Liver (tissue), 9 donors: ENCODE measurements around the gene RFT1. TPM values are rescaled to one million over a fixed set of nuclear protein-coding genes. Genes with fewer than 3 reads are reported as not detected.

Experiments used
- DNase-seq: peaks from one replicate; pipeline ENCODE4 v3.0.0-alpha.2; 2017; ENCODE audit warnings: low spot score
- H3K27ac ChIP-seq, 2 donors: one replicate each; pipeline ENCODE4 v1.7.0; 2013; ENCODE audit warnings: inconsistent platforms in 2 of 2, low read length in 2 of 2, control low read depth in 1 of 2, low read depth in 1 of 2, mild to moderate bottlenecking in 1 of 2
- H3K27me3 ChIP-seq, 4 donors: one replicate each; pipeline versions ENCODE4 v1.6.1 to v1.7.0; 2013; ENCODE audit warnings: low read length in 3 of 4, inconsistent platforms in 1 of 4, mild to moderate bottlenecking in 1 of 4, moderate library complexity in 1 of 4; ENCODE audit not compliant: control insufficient read depth in 4 of 4, insufficient read depth in 4 of 4
- H3K36me3 ChIP-seq, 4 donors: one replicate each; pipeline versions ENCODE4 v1.6.1 to v1.7.0; 2013; ENCODE audit warnings: low read length in 3 of 4, mild to moderate bottlenecking in 3 of 4, low read depth in 1 of 4, moderate library complexity in 1 of 4; ENCODE audit not compliant: control insufficient read depth in 4 of 4, insufficient read depth in 3 of 4
- H3K4me1 ChIP-seq, 4 donors: one replicate each; pipeline versions ENCODE4 v1.6.1 to v1.7.0; 2013; ENCODE audit warnings: low read length in 3 of 4, mild to moderate bottlenecking in 3 of 4, moderate library complexity in 1 of 4; ENCODE audit not compliant: control insufficient read depth in 4 of 4, insufficient read depth in 4 of 4
- H3K4me3 ChIP-seq, 3 donors: one replicate each; pipeline versions ENCODE4 v1.6.1 to v1.7.0; 2013; ENCODE audit warnings: low read length in 3 of 3, control low read depth in 1 of 3, low read depth in 1 of 3, mild to moderate bottlenecking in 1 of 3
- H3K9ac ChIP-seq, 2 donors: one replicate each; pipeline ENCODE4 v1.7.0; 2013; ENCODE audit warnings: low read length in 2 of 2, mild to moderate bottlenecking in 2 of 2, moderate library complexity in 2 of 2, control low read depth in 1 of 2, low read depth in 1 of 2
- H3K9me3 ChIP-seq, 4 donors: one replicate each; pipeline versions ENCODE4 v1.6.1 to v1.7.0; 2013; ENCODE audit warnings: low read length in 3 of 4; ENCODE audit not compliant: control insufficient read depth in 4 of 4
- EGR1 ChIP-seq, 2 donors: IDR thresholded peaks; 2 replicates each; pipeline ENCODE4 v1.6.1; 2016 to 2018; ENCODE audit warnings: antibody characterized with exemption in 2 of 2, low read depth in 2 of 2
- FOXA1 ChIP-seq: IDR thresholded peaks from 2 replicates; pipeline ENCODE4 v1.6.1; 2016; ENCODE audit warnings: antibody characterized with exemption
- GABPA ChIP-seq, 2 donors: IDR thresholded peaks in 1 of 2; conservative IDR thresholded peaks in 1 of 2; 2 replicates each; pipeline ENCODE4 v1.6.1; 2016; ENCODE audit warnings: antibody characterized with exemption in 2 of 2, mild to moderate bottlenecking in 1 of 2, moderate library complexity in 1 of 2
- HNF4A ChIP-seq, 2 donors: conservative IDR thresholded peaks; 2 replicates each; pipeline ENCODE4 v1.6.1; 2016; ENCODE audit warnings: antibody characterized with exemption in 2 of 2, mild to moderate bottlenecking in 2 of 2
- JUND ChIP-seq, 2 donors: IDR thresholded peaks; 2 replicates each; pipeline ENCODE4 v1.6.1; 2016; ENCODE audit warnings: antibody characterized with exemption in 2 of 2
- NR2F2 ChIP-seq: IDR thresholded peaks from 2 replicates; pipeline ENCODE4 v1.6.1; 2016; ENCODE audit warnings: antibody characterized with exemption
- RAD21 ChIP-seq, 2 donors: IDR thresholded peaks; 2 replicates each; pipeline ENCODE4 v1.6.1; 2016; ENCODE audit warnings: antibody characterized with exemption in 2 of 2, mild to moderate bottlenecking in 2 of 2
- RXRA ChIP-seq, 2 donors: IDR thresholded peaks; 2 replicates each; pipeline ENCODE4 v1.6.1; 2017 to 2018; ENCODE audit warnings: antibody characterized with exemption in 2 of 2, mild to moderate bottlenecking in 1 of 2
- SP1 ChIP-seq: IDR thresholded peaks from 2 replicates; pipeline ENCODE4 v1.6.1; 2018; ENCODE audit warnings: antibody characterized with exemption, mild to moderate bottlenecking
- TAF1 ChIP-seq: conservative IDR thresholded peaks from 2 replicates; pipeline ENCODE4 v1.6.1; 2016; ENCODE audit warnings: antibody characterized with exemption, mild to moderate bottlenecking
- YY1 ChIP-seq: IDR thresholded peaks from 2 replicates; pipeline ENCODE4 v1.6.1; 2016; ENCODE audit warnings: antibody characterized with exemption, mild to moderate bottlenecking
- WGBS: extraction: QIAGEN DNeasy Blood & Tissue Kit; methylation state at CpG from one replicate; pipeline ENCODE4 v1.1.7; 2013; 5-methylcytosine and 5-hydroxymethylcytosine counted together
- polyA plus RNA-seq, 2 donors: library from polyadenylated mRNA; stranded (reverse) in 1 of 2; unstranded in 1 of 2; fragments of 200-250 nt in 1 of 2; fragments of >200 nt in 1 of 2; fragmentation: Nextera tagmentation in 1 of 2; extraction: Ambion mirVana in 1 of 2; gene quantifications; one replicate each; pipeline versions ENCODE4 v1.2.1 to v1.2.3, GENCODE V29; 2013 to 2015
- total RNA-seq, 2 donors: library from RNA; depleted of rRNA; stranded (reverse); fragments of >200 nt; gene quantifications; one replicate each; pipeline ENCODE4 v1.2.3, GENCODE V29; 2014
- TF ChIP-seq, protein P1 (sequence below): IDR thresholded peaks from 2 replicates; pipeline ENCODE4 v1.6.1; 2016; ENCODE audit warnings: antibody characterized with exemption, mild to moderate bottlenecking
- TF ChIP-seq, protein P2 (sequence below): IDR thresholded peaks from 2 replicates; pipeline ENCODE4 v1.6.1; 2016; ENCODE audit warnings: antibody characterized with exemption
- TF ChIP-seq, protein P3 (sequence below): IDR thresholded peaks from 2 replicates; pipeline ENCODE4 v1.6.1; 2016; ENCODE audit warnings: antibody characterized with exemption
- TF ChIP-seq, protein P4 (sequence below): IDR thresholded peaks from 2 replicates; pipeline ENCODE4 v1.6.1; 2016; ENCODE audit warnings: antibody characterized with exemption
- TF ChIP-seq, protein P5 (sequence below): fragments of 150-350 bp; IDR thresholded peaks from 2 replicates; pipeline ENCODE4 v1.5.1; 2017; ENCODE audit warnings: improper control_type of control experiment, low read depth, low read length; ENCODE audit not compliant: missing input control
- donor health status: healthy.
- donor health status: healthy.
- donor health status: healthy.
- donor health status: healthy.
- donor health status: healthy.

RFT1 gene
- total and polyA plus RNA-seq, 4 donors = 8.0 to 12.6 (median 11.8) TPM

DNA sequence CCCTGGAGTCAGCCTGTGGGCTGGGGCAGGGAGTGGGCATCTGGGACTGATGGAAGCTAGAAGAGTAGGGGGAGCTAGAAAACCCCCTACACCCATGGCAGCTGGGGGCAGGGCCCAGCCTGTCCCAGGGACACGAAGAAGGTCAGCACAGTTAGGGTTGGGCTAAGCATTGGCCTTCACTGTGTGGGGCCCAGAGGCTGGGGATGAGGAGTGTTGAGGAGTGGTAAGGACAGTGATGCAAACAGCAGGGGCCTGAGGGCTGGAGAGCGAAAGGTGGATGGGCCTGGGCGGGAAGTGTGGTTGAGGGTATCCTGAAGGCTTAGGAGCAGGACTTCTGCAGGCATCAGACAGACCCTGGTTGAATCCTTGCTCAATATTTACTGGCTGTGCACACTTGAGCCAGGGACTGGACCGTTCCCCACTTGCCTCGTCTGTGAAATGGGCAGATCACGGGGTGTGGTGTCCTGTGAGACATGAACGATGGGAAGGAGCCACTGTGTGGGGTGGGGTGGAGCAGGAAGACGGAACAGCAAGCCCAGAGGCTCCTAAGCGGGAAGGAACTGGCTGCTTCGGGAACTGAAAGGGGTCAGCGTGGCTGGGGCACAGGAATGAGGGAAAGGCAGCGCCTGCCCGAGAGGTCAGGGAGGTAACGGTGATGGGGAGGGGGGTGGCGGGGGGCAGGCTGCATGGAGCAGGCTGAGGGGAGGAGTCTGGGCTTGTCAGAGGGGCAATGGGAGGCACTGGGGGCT lies 38.1 kb upstream of the RFT1 start (continued):
- TF ChIP-seq, protein P1, sequence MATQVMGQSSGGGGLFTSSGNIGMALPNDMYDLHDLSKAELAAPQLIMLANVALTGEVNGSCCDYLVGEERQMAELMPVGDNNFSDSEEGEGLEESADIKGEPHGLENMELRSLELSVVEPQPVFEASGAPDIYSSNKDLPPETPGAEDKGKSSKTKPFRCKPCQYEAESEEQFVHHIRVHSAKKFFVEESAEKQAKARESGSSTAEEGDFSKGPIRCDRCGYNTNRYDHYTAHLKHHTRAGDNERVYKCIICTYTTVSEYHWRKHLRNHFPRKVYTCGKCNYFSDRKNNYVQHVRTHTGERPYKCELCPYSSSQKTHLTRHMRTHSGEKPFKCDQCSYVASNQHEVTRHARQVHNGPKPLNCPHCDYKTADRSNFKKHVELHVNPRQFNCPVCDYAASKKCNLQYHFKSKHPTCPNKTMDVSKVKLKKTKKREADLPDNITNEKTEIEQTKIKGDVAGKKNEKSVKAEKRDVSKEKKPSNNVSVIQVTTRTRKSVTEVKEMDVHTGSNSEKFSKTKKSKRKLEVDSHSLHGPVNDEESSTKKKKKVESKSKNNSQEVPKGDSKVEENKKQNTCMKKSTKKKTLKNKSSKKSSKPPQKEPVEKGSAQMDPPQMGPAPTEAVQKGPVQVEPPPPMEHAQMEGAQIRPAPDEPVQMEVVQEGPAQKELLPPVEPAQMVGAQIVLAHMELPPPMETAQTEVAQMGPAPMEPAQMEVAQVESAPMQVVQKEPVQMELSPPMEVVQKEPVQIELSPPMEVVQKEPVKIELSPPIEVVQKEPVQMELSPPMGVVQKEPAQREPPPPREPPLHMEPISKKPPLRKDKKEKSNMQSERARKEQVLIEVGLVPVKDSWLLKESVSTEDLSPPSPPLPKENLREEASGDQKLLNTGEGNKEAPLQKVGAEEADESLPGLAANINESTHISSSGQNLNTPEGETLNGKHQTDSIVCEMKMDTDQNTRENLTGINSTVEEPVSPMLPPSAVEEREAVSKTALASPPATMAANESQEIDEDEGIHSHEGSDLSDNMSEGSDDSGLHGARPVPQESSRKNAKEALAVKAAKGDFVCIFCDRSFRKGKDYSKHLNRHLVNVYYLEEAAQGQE = no peak
- TF ChIP-seq NR2F2 (no peak), HNF4A (conservative IDR thresholded peaks at IDR 0.05) (no peak), GABPA (IDR thresholded peaks at IDR 0.05 in 1 of 2, conservative IDR thresholded peaks at IDR 0.05 in 1 of 2) (no peak)
- TF ChIP-seq, protein P2, sequence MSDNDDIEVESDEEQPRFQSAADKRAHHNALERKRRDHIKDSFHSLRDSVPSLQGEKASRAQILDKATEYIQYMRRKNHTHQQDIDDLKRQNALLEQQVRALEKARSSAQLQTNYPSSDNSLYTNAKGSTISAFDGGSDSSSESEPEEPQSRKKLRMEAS = no peak

DNA sequence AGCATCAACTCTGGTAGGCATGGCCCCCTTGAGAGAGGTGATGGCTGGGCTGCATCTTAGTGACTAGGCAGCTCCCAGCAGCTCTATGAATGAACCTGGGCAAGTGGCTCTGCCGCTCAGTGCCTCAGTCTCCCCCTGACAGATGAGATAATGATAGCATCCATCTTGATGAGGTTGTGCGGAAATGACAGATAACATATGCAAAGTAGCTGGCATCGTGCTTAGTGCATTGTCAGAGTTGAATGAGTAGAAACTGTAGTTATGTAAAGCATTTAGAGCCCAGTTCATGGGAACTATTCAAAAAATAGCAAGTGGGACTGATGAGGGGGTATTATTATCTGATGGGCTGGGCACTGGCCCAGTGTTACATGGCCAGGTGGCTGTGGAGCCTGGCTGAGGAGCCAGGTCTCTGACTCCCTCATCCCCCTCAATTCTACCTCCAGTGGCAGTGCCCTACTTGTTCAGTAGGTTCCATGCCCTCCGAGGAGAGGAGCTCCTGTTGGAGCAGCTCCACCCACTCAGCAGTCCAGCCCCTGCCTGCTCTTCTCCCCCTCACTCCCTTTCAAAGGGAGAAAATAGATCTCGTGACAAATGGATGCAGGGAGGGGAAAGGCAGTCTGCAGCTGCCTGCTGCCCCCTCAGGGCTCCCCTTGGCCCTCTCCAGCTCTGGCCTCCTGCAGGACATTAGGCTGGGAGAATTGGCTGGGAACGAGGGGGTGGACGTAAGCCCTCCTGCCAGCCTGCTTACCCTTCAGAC lies 37.4 kb upstream of the RFT1 start:
- H3K9me3 ChIP-seq = no peaks in the 10 kb centered on the region
- peaks cover 0 to 22% (median 6%) of the 10 kb centered on the region in 4 donors for H3K4me1 ChIP-seq
- H3K9ac ChIP-seq = no peak overlapping the region
- DNase-seq = no peak
- H3K27ac ChIP-seq = no peak overlapping the region
- WGBS = 92% methylated on average over 7 of the region's 7 CpGs
- H3K27me3 ChIP-seq = no peaks in the 10 kb centered on the region
- no peak overlapping the region for H3K4me3 ChIP-seq
- H3K36me3 ChIP-seq = no peaks in the 10 kb centered on the region
- TF ChIP-seq HNF4A (conservative IDR thresholded peaks at IDR 0.05) = no peak
- TF ChIP-seq EGR1 (IDR thresholded peaks at IDR 0.05; ENCODE audit: low read depth in 2 of 2) = no peak
- no peak for TF ChIP-seq RXRA (IDR thresholded peaks at IDR 0.05)
- TF ChIP-seq, protein P2 = no peak
- no peak for TF ChIP-seq YY1
- TF ChIP-seq FOXA1 = no peak
- no peak for TF ChIP-seq JUND (IDR thresholded peaks at IDR 0.05)
- no peak for TF ChIP-seq TAF1
- TF ChIP-seq, protein P3, sequence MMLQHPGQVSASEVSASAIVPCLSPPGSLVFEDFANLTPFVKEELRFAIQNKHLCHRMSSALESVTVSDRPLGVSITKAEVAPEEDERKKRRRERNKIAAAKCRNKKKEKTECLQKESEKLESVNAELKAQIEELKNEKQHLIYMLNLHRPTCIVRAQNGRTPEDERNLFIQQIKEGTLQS = no peak
- TF ChIP-seq, protein P4, sequence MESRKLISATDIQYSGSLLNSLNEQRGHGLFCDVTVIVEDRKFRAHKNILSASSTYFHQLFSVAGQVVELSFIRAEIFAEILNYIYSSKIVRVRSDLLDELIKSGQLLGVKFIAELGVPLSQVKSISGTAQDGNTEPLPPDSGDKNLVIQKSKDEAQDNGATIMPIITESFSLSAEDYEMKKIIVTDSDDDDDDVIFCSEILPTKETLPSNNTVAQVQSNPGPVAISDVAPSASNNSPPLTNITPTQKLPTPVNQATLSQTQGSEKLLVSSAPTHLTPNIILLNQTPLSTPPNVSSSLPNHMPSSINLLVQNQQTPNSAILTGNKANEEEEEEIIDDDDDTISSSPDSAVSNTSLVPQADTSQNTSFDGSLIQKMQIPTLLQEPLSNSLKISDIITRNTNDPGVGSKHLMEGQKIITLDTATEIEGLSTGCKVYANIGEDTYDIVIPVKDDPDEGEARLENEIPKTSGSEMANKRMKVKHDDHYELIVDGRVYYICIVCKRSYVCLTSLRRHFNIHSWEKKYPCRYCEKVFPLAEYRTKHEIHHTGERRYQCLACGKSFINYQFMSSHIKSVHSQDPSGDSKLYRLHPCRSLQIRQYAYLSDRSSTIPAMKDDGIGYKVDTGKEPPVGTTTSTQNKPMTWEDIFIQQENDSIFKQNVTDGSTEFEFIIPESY = no peak
- TF ChIP-seq NR2F2 = no peak
- TF ChIP-seq, protein P5, sequence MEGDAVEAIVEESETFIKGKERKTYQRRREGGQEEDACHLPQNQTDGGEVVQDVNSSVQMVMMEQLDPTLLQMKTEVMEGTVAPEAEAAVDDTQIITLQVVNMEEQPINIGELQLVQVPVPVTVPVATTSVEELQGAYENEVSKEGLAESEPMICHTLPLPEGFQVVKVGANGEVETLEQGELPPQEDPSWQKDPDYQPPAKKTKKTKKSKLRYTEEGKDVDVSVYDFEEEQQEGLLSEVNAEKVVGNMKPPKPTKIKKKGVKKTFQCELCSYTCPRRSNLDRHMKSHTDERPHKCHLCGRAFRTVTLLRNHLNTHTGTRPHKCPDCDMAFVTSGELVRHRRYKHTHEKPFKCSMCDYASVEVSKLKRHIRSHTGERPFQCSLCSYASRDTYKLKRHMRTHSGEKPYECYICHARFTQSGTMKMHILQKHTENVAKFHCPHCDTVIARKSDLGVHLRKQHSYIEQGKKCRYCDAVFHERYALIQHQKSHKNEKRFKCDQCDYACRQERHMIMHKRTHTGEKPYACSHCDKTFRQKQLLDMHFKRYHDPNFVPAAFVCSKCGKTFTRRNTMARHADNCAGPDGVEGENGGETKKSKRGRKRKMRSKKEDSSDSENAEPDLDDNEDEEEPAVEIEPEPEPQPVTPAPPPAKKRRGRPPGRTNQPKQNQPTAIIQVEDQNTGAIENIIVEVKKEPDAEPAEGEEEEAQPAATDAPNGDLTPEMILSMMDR = no peak
- no peak for TF ChIP-seq RAD21 (IDR thresholded peaks at IDR 0.05)
- TF ChIP-seq GABPA (IDR thresholded peaks at IDR 0.05 in 1 of 2, conservative IDR thresholded peaks at IDR 0.05 in 1 of 2) = no peak
- TF ChIP-seq SP1 = no peak
- TF ChIP-seq, protein P1 = no peak
